GM10847 (cell line): ENCODE measurements around the gene ERCC3.

ENCODE experiments used
- POLR2A ChIP-seq: IDR thresholded peaks from 2 replicates; pipeline ENCODE4 v1.6.1; 2011; ENCODE audit not compliant: insufficient read length; ENCODE audit errors: extremely low read depth

Gene ERCC3

GRCh38 chr2:127302168-127302567 lies 8.2 kb upstream of the ERCC3 start:
- TF ChIP-seq POLR2A = no peak

DNA sequence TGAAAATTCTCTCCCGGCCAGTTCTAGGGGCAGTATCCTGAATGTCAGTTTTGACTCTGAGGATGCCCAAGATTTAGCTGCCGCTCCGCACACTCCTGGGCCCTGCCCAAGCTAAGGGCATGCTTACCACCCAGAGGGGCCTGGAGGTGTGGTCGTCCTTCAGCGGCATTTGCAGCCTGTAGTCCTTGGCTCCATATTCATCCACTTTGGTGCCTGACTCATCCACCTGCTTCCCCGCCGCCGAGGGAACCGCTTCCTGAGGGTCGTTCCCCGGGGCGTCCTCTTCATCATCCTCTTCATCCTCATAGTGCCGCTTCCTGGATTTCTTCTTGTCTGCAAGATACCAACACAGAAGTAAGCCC lies 577 bp downstream of the ERCC3 start:
- TF ChIP-seq POLR2A = no peak

DNA sequence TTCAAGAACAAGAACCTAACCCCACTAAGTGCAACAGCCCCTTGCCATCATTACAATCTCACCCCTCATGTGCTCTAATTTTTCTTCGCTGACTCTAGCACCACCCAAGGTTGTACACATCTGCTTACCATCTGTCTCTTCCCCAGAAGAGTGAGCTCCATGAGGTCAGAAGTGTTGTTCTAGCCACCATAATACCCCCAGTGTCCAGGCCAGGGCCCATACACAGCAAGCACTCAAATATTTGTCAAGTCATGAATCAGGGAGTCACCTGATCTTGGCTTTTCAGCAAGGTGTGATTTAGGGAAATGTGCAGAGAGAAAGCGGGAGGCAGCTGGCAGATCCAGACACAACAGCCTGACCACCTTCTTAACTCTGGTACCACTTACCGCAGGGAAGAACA lies 5.7 kb downstream of the ERCC3 start:
- TF ChIP-seq POLR2A = no peak

- no peak for TF ChIP-seq POLR2A
These were observed 10.7 kb downstream of the ERCC3 start for GRCh38 chr2:127283275-127283674.

- no peak for TF ChIP-seq POLR2A
These were observed 13.3 kb downstream of the ERCC3 start for GRCh38 chr2:127280693-127281092.

- TF ChIP-seq POLR2A = no peak
These were observed 14.2 kb downstream of the ERCC3 start for GRCh38 chr2:127279781-127280180.

DNA sequence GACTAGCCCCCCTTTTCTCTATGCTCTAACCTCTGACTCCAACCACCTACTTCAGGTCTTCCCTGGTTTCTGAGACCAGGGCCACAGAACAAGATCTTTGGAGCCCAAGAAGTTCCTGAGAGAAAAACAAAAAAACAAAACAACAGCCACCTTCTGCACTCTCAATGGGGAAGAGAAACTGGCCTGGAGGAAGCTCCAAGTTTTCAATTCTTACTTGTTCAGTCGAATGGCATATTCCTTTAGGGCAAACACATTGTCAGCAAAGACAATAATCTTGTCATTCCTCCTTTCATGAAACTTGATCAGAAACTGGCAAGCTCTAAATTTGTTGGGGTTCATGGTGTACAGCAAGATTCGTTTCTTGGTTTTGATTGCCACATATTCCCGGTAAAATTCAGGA lies 15.0 kb downstream of the ERCC3 start:
- TF ChIP-seq POLR2A = no peak

DNA sequence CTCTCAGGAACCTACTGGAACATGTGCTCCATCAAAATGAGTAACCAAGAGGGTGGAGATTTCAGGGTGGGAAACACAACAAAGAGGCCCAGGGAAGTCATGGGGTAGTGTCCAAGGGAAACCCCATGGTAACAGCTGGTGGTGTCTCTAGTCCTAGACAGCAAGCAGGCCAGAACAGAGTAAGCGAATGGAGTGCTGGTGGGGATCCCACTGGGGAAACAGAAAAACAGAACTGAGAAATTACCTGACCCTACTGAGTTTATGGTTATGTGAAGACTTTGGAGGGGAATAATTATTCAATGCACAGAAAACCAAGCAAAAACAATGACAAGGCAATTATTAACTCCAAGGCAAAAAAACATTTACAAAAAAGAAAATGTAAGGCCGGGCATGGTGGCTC lies 16.9 kb downstream of the ERCC3 start:
- TF ChIP-seq POLR2A = no peak

- no peak for TF ChIP-seq POLR2A
These were observed 18.2 kb downstream of the ERCC3 start for GRCh38 chr2:127275789-127276188.

- no peak for TF ChIP-seq POLR2A
These were observed 18.6 kb downstream of the ERCC3 start for GRCh38 chr2:127275356-127275755.

- no peak for TF ChIP-seq POLR2A
These were observed 23.3 kb downstream of the ERCC3 start for GRCh38 chr2:127270663-127271062.

DNA sequence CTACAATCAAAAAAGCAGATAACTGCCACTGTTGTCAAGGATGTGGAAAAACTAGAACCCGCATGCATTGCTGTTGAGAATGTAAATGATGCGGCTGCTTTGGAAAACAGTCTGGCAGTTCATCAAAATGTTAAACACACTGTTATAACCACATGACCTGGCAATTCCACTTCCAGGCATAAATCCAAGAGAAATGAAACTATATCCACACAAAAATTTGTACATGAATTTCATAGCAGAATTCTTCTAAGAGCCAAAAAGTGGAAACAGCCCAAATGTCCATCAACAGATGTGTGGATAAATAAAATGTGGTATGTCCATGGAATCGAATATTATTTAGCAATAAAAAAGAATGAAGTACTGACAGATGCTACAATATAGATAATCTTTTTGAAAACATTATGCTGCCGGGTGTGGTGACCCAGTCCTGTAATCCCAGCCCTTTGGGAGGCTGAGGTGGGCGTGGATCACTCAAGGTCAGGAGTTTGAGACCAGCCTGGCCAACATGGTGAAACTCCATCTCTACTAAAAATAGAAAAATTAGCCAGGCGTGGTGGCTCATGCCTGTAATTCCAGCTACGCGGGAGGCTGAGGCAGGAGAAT lies 32.0 kb downstream of the ERCC3 start:
- TF ChIP-seq POLR2A = no peak

- TF ChIP-seq POLR2A = no peak
These were observed 34.6 kb downstream of the ERCC3 start for GRCh38 chr2:127259355-127259754.

GRCh38 chr2:127256866-127257265 lies 37.1 kb downstream of the ERCC3 start:
- TF ChIP-seq POLR2A = no peak

DNA sequence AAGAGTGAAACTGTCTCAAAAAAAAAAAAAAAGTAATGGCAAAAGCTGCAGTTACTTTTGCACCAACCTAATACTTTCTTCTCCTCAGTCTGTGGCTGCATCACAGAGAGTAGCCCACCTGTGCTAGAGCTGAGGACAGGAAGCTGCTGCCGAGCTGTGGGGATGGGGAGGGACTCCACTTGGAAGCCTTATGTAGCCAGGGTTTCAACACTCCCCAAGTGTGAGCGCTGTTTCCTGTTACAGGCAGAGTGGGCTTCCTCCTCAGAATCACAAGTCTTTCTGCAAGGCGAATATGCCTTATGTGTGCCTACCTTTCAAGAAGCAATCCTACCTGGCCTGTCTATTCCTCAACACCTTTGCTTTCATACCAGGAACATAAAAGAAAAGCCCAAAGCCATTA lies 37.6 kb downstream of the ERCC3 start:
- no peak for TF ChIP-seq POLR2A

DNA sequence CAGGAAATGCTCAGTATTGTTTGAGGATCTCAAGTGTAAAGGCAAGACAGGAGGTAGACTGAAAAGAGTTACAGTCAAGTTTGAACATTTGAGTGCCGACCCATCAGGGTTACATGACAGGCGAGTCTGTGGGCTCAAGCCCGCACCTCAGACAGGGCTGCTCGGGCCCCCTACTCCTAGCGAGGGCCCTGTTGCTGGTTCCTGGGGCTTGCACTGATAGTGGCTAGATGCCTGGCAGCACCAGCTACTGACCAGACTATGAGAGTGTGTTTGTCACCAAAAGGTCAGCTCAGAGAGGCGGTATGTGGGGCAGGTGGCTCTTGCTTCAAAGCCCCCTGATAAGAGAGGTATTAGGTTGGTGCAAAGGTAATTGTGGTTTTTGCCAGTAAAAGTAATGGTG lies 38.2 kb downstream of the ERCC3 start:
- no peak for TF ChIP-seq POLR2A

DNA sequence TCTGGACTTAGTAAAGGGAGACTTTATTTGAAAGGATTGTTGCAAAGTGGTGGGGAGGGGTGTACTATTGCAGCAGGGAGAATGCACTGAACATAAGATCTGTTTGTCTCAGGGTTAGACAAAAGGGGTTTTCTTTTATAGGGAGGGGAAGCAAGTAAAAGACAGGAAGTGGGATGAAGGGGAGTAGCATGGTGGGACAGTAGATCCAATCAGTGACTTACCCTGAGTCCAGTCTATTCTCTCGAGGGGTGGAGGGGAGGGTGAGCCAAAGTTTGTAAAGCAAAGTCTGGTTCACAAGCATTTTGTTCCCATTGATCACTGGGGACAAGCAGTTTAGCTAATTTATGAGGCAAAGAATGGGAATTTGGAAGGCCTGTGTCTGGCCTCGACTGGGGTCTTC lies 38.8 kb downstream of the ERCC3 start:
- TF ChIP-seq POLR2A = no peak
